ENCODE data around the gene HCFC2. TPM values are rescaled to one million over a fixed set of nuclear protein-coding genes. Genes with fewer than 3 reads are reported as not detected.

The HCFC2 gene
- total and polyA plus RNA-seq, 9 of the 15 experiments (the other 6 are each of a cell fraction or from before 2014, with no cell fraction given) = 1.2 to 6.5 (median 3.8) TPM

DNA sequence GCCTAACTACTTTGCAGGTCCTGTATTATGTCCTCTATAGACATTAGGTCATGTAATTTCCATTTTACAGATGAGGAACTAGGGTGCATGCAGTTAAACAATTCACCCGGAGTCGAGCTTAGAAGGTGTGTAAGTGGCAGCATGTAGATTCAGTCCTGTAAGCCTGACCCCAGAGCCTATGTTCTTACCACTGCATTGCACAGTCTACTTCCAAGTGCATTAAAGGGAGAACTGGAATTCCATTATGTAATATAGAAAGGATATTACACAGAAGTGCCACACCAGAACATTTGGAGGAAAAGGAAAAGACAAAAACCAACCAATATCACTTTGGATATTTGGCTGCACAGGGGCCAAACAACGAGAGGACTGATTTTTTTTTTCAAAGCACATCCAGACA lies 15.5 kb upstream of the HCFC2 start (continued):
- no peak for TF ChIP-seq U2AF2 (optimal IDR thresholded peaks at IDR 0.05; ENCODE audit: low read depth, low read length)
- no peak for TF ChIP-seq JUNB (CRISPR knock-in tag; conservative IDR thresholded peaks at IDR 0.05)
- TF ChIP-seq CHD1 (IDR thresholded peaks at IDR 0.05; ENCODE audit: low read length) = no peak
- TF ChIP-seq, protein P1, sequence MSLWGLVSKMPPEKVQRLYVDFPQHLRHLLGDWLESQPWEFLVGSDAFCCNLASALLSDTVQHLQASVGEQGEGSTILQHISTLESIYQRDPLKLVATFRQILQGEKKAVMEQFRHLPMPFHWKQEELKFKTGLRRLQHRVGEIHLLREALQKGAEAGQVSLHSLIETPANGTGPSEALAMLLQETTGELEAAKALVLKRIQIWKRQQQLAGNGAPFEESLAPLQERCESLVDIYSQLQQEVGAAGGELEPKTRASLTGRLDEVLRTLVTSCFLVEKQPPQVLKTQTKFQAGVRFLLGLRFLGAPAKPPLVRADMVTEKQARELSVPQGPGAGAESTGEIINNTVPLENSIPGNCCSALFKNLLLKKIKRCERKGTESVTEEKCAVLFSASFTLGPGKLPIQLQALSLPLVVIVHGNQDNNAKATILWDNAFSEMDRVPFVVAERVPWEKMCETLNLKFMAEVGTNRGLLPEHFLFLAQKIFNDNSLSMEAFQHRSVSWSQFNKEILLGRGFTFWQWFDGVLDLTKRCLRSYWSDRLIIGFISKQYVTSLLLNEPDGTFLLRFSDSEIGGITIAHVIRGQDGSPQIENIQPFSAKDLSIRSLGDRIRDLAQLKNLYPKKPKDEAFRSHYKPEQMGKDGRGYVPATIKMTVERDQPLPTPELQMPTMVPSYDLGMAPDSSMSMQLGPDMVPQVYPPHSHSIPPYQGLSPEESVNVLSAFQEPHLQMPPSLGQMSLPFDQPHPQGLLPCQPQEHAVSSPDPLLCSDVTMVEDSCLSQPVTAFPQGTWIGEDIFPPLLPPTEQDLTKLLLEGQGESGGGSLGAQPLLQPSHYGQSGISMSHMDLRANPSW (CRISPR knock-in tag; IDR thresholded peaks at IDR 0.05) = no peak
- no peak for TF ChIP-seq HCFC1 (IDR thresholded peaks at IDR 0.05; ENCODE audit: low read depth, low read length)

DNA sequence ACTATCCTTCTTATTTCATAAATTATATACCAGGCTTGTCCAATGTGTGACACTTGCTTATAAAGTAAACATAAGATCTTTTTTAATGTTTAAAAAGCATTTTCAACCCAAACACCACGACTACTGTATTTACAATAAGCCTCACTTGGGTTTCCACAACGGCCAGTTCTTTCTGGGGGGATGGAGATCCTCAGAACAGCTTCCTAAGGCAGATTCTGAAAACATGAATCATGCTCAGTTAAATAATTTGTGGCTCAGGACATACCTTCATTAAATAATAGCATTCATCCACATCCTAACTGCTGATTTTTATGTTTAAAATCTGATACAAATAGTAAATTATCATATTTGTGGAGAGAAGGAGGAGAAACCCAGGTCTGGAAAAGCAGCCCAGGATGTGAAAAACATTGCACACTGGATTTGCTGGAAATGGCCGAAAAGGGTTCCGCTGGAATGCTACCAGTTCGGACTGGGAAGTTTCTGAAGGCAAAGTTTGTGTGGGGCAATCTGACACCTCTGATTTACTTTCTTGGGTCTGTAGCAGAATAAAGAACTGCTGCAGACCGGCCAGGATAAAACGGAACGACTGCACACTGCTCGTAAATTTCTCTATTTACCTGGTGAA lies 14.9 kb upstream of the HCFC2 start:
- Histone ChIP-seq H3K79me2 (ENCODE audit: control insufficient read depth, insufficient read depth, low read length) (no peaks in the 10 kb centered on the region), H3K4me3 (0 out of 2 replicates have a peak overlapping the region, but pooled peaks have one; percentile 13), H3K9me1 (ENCODE audit: control insufficient read depth, insufficient read depth, low read length) (no peaks in the 10 kb centered on the region), H4K20me1 (replicated peaks; ENCODE audit: control insufficient read depth, insufficient read depth, low read length) (no peaks in the 10 kb centered on the region), H3K4me2 (ENCODE audit: insufficient read depth, low read length) (peak overlapping the region; percentile 38; the same call in 1 of the 2 replicates), H3K27me3 (ENCODE audit: control insufficient read depth in 2 of 2, insufficient read depth in 2 of 2, low read length in 2 of 2) (peaks cover 19 to 22% of the 10 kb centered on the region in 2 experiments), H3K4me1 (replicated peaks in 1 of 2; ENCODE audit: control insufficient read depth in 2 of 2, insufficient read depth in 2 of 2, low read length in 2 of 2) (peaks cover 6% of the 10 kb centered on the region in 2 experiments; a peak in 3 of 5 replicates), H3K36me3 (ENCODE audit: control insufficient read depth, insufficient read depth, low read length) (no peaks in the 10 kb centered on the region), H2AFZ (ENCODE audit: low read depth, low read length) (peak overlapping the region; percentile 28; the same call in 1 of the 2 replicates), H3K9me3 (replicated peaks; ENCODE audit: control insufficient read depth, insufficient read depth, low read depth, low read length) (no peaks in the 10 kb centered on the region), H3K27ac (ENCODE audit: extremely low read depth, low read depth, low read length) (no peak overlapping the region), H3K9ac (ENCODE audit: insufficient read depth in 1 of 2, low read depth in 2 of 2, low read length in 2 of 2) (peak overlapping the region in 1 of 2 experiments; percentile 71; a peak in 1 of 4 replicates)
- ChIA-PET POLR2A (interaction anchor here (0.6 to 1.0 kb wide), 2 partner anchors 15 to 91 kb away, joined by 3 read pairs; no protein-coding TSS in a partner anchor), CTCF (ENCODE audit: low intra/inter-chr PET ratio) (no interaction called here)
- 3% methylated on average over 9 of the region's 9 CpGs for WGBS (ENCODE audit: insufficient coverage, low coverage, missing lambda C conversion rate)
- FAIRE-seq (no peak), ATAC-seq (no peak), DNase-seq (ENCODE audit: extremely low read depth in 1 of 4, low spot score in 3 of 4) (no peak)
- no TSS peak for BruUV-seq (replicated peaks)
- peak; percentile 83 for TF ChIP-seq CBX2 (IDR thresholded peaks at IDR 0.05; ENCODE audit: insufficient read depth, low read length, poor library complexity, severe bottlenecking)
- no peak for TF ChIP-seq ZBED1 (IDR thresholded peaks at IDR 0.05)
- TF ChIP-seq SMARCC2 (IDR thresholded peaks at IDR 0.05; ENCODE audit: low read depth) = no peak
- intact Hi-C loops (cut with micrococcal nuclease) (no loop called here), in situ Hi-C loops (cut with MboI) (no loop called here)
